ENCODE results near the gene GPD1L.
A peak's percentile ranks its signal among the peaks of the same experiment; 100 is the strongest.
"Not testable (repeated sequence)": the region's sequence is repeated elsewhere in the genome, so short reads cannot be mapped to it uniquely, and the experiment has no call there.

The GPD1L gene

DNA sequence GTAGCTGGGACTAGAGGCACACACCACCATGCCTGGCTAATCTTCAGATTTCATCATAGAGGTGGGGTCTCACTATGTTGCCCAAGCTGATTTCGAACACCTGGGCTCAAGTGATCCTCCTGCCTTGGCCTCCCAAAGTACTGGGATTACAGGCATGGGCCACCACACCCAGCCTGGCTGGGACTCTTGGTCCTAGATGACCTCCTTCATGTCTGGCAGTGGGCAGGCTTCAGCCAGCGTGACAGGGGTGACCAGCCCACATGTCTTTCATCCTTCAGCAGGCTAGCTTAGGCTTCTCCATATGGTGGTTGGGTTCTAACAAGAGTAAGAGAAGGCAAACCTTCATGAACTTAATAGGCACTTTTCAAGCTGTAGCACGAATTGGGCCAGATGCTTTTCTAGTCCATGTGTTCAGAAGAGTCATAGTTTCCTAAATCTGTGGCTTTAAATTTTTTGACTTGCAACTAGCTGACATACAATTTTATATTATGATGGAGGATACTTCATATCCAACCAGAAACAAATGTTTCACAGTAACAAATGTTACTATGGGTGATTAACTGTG lies 7.6 kb downstream of the GPD1L start:
- H3K27ac ChIP-seq = no peak overlapping the region
- no peaks in the 10 kb centered on the region for H3K27me3 ChIP-seq

DNA sequence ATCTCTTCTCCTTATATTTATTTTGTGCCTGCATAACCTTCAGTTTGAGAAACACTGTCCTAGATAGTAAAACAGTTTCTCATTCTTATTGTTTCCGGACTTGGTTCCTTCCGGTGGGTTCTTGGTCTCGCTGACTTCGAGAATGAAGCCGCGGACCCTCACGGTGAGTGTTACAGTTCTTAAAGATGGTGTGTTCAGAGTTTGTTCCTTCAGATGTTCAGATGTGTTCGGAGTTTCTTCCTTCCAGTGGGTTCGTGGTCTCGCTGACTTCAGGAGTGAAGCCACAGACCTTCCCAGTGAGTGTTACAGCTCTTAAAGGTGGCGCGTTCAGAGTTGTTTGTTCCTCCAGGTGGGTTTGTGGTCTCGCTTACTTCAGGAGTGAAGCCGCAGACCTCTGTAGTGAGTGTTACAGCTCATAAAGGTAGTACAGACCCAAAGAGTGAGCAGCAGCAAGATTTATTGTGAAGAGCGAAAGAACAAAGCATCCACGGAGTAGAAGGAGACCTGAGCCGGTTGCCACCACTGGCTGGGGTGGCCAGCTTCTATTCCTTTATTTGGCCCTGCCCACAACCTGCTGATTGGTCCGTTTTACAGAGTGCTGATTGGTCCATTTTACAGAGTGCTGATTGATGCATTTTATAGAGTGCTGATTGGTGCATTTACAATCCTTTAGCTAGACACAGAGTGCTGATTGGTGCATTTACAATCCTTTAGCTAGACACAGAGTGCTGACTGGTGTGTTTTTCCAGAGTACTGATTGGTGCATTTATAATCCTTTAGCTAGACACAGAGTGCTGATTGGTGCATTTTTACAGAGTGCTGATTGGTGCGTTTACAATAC lies 8.3 kb downstream of the GPD1L start:
- not testable (repeated sequence) for H3K27me3 ChIP-seq; H3K36me3 ChIP-seq; H3K4me3 ChIP-seq (ENCODE audit: low read depth in 1 of 2, low read length in 1 of 2); H3K27ac ChIP-seq; H3K9me3 ChIP-seq; H3K4me1 ChIP-seq (ENCODE audit: control insufficient read depth in 1 of 2, insufficient read depth in 1 of 2, low read depth in 1 of 2, low read length in 1 of 2)

More for the DNA sequence above, 7.6 kb downstream of the GPD1L start:
- TF ChIP-seq, protein P1, sequence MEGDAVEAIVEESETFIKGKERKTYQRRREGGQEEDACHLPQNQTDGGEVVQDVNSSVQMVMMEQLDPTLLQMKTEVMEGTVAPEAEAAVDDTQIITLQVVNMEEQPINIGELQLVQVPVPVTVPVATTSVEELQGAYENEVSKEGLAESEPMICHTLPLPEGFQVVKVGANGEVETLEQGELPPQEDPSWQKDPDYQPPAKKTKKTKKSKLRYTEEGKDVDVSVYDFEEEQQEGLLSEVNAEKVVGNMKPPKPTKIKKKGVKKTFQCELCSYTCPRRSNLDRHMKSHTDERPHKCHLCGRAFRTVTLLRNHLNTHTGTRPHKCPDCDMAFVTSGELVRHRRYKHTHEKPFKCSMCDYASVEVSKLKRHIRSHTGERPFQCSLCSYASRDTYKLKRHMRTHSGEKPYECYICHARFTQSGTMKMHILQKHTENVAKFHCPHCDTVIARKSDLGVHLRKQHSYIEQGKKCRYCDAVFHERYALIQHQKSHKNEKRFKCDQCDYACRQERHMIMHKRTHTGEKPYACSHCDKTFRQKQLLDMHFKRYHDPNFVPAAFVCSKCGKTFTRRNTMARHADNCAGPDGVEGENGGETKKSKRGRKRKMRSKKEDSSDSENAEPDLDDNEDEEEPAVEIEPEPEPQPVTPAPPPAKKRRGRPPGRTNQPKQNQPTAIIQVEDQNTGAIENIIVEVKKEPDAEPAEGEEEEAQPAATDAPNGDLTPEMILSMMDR (IDR thresholded peaks at IDR 0.05) = no peak
- Histone ChIP-seq H3K36me3 (no peaks in the 10 kb centered on the region), H3K4me1 (ENCODE audit: control insufficient read depth in 1 of 2, insufficient read depth in 1 of 2, low read depth in 1 of 2, low read length in 1 of 2) (no peaks in the 10 kb centered on the region), H3K4me3 (ENCODE audit: low read depth in 1 of 2, low read length in 1 of 2) (no peak overlapping the region), H3K9me3 (no peaks in the 10 kb centered on the region)

DNA sequence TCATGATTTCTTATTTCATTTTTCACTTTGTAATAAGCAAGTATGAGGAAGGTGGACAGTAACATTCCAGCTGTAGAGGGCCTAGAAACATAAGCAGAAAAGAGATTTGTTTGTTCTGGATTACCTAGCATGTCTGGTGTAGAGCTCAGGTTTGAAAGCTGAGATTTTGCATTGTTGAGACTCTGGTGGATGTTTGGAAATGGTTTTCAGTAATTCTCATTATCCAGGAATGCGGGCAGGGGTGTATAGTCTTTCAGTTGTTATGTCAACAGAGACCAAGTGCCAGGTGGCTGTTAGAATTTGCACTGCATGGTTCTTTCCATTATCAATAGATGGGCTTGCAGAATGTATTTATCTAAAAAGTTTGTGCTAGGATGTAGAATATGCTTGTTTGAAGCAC lies 10.9 kb downstream of the GPD1L start:
- Histone ChIP-seq H3K9me3 (no peaks in the 10 kb centered on the region), H3K4me3 (ENCODE audit: low read depth in 1 of 2, low read length in 1 of 2) (no peak overlapping the region), H3K4me1 (ENCODE audit: control insufficient read depth in 1 of 2, insufficient read depth in 1 of 2, low read depth in 1 of 2, low read length in 1 of 2) (peaks cover 9 to 10% of the 10 kb centered on the region in 2 experiments), H3K27ac (no peak overlapping the region), H3K27me3 (no peaks in the 10 kb centered on the region), H3K36me3 (no peaks in the 10 kb centered on the region)
- TF ChIP-seq, protein P1 (IDR thresholded peaks at IDR 0.05) = no peak

DNA sequence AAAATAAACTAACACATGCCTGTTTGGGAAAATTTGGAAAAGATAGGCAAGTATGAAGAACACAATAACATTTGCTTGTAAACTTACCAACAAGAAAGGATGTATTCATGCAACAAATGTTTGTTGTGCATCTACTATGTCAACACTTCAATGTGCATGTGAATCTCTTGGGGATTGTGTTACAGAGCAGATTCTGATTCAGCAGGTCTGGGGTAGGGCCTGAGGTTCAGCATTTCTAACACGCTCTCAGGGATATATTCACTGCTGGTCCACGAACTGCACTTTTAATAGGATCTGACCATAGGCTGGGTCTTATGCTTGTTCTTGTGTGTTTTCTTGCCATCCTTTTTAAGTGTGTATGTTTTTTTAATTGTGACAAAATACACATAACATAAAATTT lies 11.8 kb downstream of the GPD1L start:
- Histone ChIP-seq H3K36me3 (no peaks in the 10 kb centered on the region), H3K9me3 (no peaks in the 10 kb centered on the region), H3K27ac (no peak overlapping the region), H3K4me3 (ENCODE audit: low read depth in 1 of 2, low read length in 1 of 2) (no peak overlapping the region), H3K27me3 (no peaks in the 10 kb centered on the region), H3K4me1 (ENCODE audit: control insufficient read depth in 1 of 2, insufficient read depth in 1 of 2, low read depth in 1 of 2, low read length in 1 of 2) (peaks cover 9 to 10% of the 10 kb centered on the region in 2 experiments)
- TF ChIP-seq, protein P1 (IDR thresholded peaks at IDR 0.05) = no peak

DNA sequence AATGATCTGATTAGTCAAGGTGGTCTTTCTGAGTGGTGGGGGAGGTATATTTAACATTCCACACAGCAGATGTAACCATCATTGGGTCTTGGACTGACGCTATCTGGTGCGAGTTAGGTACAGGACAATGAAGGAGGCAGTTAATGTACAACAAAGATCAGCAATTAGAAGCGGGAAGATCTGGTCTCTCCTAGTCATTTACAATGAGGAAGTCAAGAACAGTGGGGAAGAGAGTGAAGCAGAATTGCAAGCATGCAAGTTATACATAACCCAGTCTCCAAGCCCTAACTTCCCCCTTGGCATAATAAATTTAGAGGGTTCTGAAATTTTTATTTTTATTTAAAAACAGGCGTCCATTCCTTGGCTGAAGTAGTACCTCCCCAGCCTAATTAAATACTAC lies 14.1 kb downstream of the GPD1L start:
- H3K9me3 ChIP-seq = no peaks in the 10 kb centered on the region
- H3K4me1 ChIP-seq (ENCODE audit: control insufficient read depth in 1 of 2, insufficient read depth in 1 of 2, low read depth in 1 of 2, low read length in 1 of 2) = peaks cover 9 to 10% of the 10 kb centered on the region in 2 experiments
- H3K27me3 ChIP-seq = no peaks in the 10 kb centered on the region
- no peaks in the 10 kb centered on the region for H3K36me3 ChIP-seq
- H3K4me3 ChIP-seq (ENCODE audit: low read depth in 1 of 2, low read length in 1 of 2) = no peak overlapping the region
- peak overlapping the region; percentile 49 for H3K27ac ChIP-seq
- TF ChIP-seq, protein P1 (IDR thresholded peaks at IDR 0.05) = no peak

DNA sequence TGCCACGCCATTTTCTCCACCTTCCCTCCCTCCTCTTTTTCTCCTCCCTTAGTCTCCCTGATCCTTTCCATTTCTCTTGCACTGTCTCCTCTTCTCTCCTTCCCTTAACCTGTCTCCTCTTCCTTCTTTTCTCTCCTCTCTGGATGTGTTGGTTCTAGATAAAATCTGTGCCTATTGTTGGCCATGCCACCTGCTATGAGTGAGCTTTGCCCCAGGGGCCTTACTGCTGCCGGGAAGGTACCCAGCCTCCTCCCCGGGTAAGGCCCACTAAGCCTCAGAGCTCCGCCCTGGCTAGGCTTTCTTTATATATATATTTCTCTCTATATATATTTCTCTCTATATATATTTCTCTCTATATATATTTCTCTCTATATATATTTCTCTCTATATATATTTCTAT lies 14.7 kb downstream of the GPD1L start:
- Histone ChIP-seq H3K27ac (no peak overlapping the region), H3K36me3 (no peaks in the 10 kb centered on the region), H3K9me3 (no peaks in the 10 kb centered on the region), H3K4me1 (ENCODE audit: control insufficient read depth in 1 of 2, insufficient read depth in 1 of 2, low read depth in 1 of 2, low read length in 1 of 2) (peaks cover 9 to 10% of the 10 kb centered on the region in 2 experiments), H3K27me3 (no peaks in the 10 kb centered on the region), H3K4me3 (ENCODE audit: low read depth in 1 of 2, low read length in 1 of 2) (no peak overlapping the region)
- TF ChIP-seq, protein P1 (IDR thresholded peaks at IDR 0.05) = no peak
